Measurements from ENCODE around the gene NTRK2.

- TF ChIP-seq, protein P1, sequence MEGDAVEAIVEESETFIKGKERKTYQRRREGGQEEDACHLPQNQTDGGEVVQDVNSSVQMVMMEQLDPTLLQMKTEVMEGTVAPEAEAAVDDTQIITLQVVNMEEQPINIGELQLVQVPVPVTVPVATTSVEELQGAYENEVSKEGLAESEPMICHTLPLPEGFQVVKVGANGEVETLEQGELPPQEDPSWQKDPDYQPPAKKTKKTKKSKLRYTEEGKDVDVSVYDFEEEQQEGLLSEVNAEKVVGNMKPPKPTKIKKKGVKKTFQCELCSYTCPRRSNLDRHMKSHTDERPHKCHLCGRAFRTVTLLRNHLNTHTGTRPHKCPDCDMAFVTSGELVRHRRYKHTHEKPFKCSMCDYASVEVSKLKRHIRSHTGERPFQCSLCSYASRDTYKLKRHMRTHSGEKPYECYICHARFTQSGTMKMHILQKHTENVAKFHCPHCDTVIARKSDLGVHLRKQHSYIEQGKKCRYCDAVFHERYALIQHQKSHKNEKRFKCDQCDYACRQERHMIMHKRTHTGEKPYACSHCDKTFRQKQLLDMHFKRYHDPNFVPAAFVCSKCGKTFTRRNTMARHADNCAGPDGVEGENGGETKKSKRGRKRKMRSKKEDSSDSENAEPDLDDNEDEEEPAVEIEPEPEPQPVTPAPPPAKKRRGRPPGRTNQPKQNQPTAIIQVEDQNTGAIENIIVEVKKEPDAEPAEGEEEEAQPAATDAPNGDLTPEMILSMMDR (conservative IDR thresholded peaks at IDR 0.05) = no peak
- no peak for TF ChIP-seq EZH2 (IDR thresholded peaks at IDR 0.05; ENCODE audit: low read depth)
These were observed 384.5 kb downstream of the NTRK2 start for GRCh38 chr9:85054017-85054416.
